GM18951 (cell line): ENCODE measurements around the gene KCNMA1.
"Not testable (repeated sequence)": the region's sequence is repeated elsewhere in the genome, so short reads cannot be mapped to it uniquely, and the experiment has no call there.

ENCODE experiments used
- POLR2A ChIP-seq: IDR thresholded peaks from 4 replicates; pipeline ENCODE4 v1.6.1; 2011; ENCODE audit warnings: mild to moderate bottlenecking; ENCODE audit not compliant: insufficient read length, insufficient read depth; ENCODE audit errors: extremely low read depth
- in situ Hi-C: fragments of 300-500 bp; cut with MboI; formaldehyde crosslinking; loops from one replicate; pipeline ENCODE4 v1.12.0; 2022; ENCODE audit warnings: low sequenced_read_pairs, mixed read lengths, inconsistent platforms; ENCODE audit not compliant: unreplicated experiment

KCNMA1 gene

GRCh38 chr10:77601488-77601887 lies 36.1 kb downstream of the KCNMA1 start:
- TF ChIP-seq POLR2A, result no peak
- in situ Hi-C loops, result no loop called here

- no peak for TF ChIP-seq POLR2A
- in situ Hi-C loops, result no loop called here
These were observed 37.0 kb downstream of the KCNMA1 start for GRCh38 chr10:77600640-77601039.

- TF ChIP-seq POLR2A, result no peak
- in situ Hi-C loops, result no loop called here
These were observed 38.0 kb downstream of the KCNMA1 start for GRCh38 chr10:77599651-77600050.

GRCh38 chr10:77598606-77599005 lies 39.0 kb downstream of the KCNMA1 start:
- TF ChIP-seq POLR2A, result no peak
- in situ Hi-C loops, result no loop called here

GRCh38 chr10:77597560-77597959 lies 40.0 kb downstream of the KCNMA1 start:
- in situ Hi-C loops, result no loop called here
- TF ChIP-seq POLR2A, result no peak

GRCh38 chr10:77594471-77594783 lies 43.2 kb downstream of the KCNMA1 start:
- in situ Hi-C loops, result no loop called here
- TF ChIP-seq POLR2A, result no peak

- in situ Hi-C loops, result no loop called here
These were observed 43.7 kb downstream of the KCNMA1 start for GRCh38 chr10:77593771-77594470.

GRCh38 chr10:77592946-77593636 lies 44.5 kb downstream of the KCNMA1 start:
- in situ Hi-C loops, result no loop called here
- no peak for TF ChIP-seq POLR2A

More at GRCh38 chr10:77593771-77594470, 43.7 kb downstream of the KCNMA1 start:
- TF ChIP-seq POLR2A, result no peak

GRCh38 chr10:77592510-77592909 lies 45.1 kb downstream of the KCNMA1 start:
- TF ChIP-seq POLR2A, result no peak
- in situ Hi-C loops, result no loop called here

- no peak for TF ChIP-seq POLR2A
- in situ Hi-C loops, result no loop called here
These were observed 46.2 kb downstream of the KCNMA1 start for GRCh38 chr10:77591238-77591880.

- in situ Hi-C loops, result no loop called here
- TF ChIP-seq POLR2A, result no peak
These were observed 47.0 kb downstream of the KCNMA1 start for GRCh38 chr10:77590344-77591237.

GRCh38 chr10:77589703-77590102 lies 47.9 kb downstream of the KCNMA1 start:
- in situ Hi-C loops, result not testable (repeated sequence)

GRCh38 chr10:77588886-77589285 lies 48.7 kb downstream of the KCNMA1 start:
- in situ Hi-C loops, result no loop called here
- TF ChIP-seq POLR2A, result no peak

GRCh38 chr10:77587416-77587790 lies 50.2 kb downstream of the KCNMA1 start:
- TF ChIP-seq POLR2A, result no peak
- in situ Hi-C loops, result no loop called here
